HL-60/S4 (cell line): ENCODE data around the gene TNRC6A.

Experiments used
- in situ Hi-C: fragments of 300-500 bp; cut with MboI; formaldehyde crosslinking; loops from 2 replicates; pipeline ENCODE4 v1.14.3; 2022; ENCODE audit warnings: low sequenced_read_pairs

The TNRC6A gene

GRCh38 chr16:24863582-24864437 lies 134.4 kb downstream of the TNRC6A start:
- in situ Hi-C loops, result no loop called here

DNA sequence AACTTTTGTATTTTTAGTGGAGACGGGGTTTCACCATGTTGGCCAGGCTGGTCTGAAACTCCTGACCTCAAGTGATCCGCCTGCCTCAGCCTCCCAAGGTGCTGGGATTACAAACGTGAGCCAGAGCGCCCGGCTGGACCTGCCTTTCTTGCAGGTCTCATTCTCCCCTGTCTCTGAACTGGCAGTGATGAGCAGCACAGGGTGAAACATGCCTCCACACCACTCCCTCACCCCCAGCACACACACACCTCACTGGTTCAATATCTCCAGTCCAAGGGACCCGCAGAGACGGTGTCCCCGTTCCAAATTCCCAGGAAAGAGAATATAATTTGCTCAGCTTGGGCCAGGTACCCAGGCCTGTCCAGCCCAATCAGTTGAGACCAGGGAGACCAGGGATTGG lies 139.6 kb downstream of the TNRC6A start:
- in situ Hi-C loops, result no loop called here

DNA sequence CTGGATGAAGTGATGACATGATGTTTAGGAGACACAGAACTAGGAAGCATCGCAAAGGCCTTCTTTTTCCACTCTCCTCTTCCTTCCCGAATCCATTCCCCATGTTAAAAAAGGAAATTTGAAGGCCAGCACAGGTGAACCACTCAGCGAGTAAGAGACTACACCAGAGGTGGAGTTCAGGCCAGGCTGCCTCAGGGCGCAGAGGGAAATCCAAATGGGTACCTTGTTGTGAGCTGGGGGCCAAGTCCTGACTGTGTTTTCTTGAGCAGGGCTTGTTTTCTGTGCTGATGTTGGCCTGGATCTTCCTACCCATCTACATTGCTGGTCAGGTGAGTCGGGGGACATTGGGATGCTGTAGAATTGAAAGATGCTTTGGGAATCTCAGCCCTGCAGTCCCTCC lies 142.4 kb downstream of the TNRC6A start:
- in situ Hi-C loops, result no loop called here

DNA sequence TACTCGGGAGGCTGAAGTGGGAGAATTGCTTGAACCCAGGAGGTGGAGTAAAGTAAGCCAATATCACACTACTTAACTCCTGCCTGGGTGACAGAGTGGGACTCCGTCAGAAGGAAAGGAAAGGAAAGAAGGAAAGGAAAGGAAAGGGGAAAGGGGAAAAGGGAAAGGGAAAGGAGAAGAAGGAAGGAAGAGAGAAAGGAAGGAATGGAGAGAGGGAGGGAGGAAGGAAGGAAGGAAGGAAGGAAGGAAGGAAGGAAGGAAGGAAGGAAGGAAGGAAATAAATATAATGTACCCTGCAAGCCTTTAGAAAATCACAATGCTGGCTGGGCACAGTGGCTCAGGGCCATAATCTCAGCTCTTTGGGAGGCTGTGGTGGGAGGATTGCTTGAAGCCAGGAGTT lies 143.6 kb downstream of the TNRC6A start:
- in situ Hi-C loops, result no loop called here

- in situ Hi-C loops, result no loop called here
Measured at GRCh38 chr16:24875466-24875865, 146.0 kb downstream of the TNRC6A start.
